Occipital lobe (tissue), 2 donors: Measurements from ENCODE around the gene RBM18. TPM values are rescaled to one million over a fixed set of nuclear protein-coding genes. Genes with fewer than 3 reads are reported as not detected.

Experiments used
- DNase-seq: peaks from one replicate; lab custom pipeline; 2025; lab: John Stamatoyannopoulos, UW
- total RNA-seq: library from RNA; depleted of rRNA; stranded (reverse); fragments of >200 nt; gene quantifications from one replicate; pipeline ENCODE4 v1.2.3, GENCODE V29; 2014

Gene RBM18
- total RNA-seq, 1 donor from 2014 or later, result 18.1 TPM

DNA sequence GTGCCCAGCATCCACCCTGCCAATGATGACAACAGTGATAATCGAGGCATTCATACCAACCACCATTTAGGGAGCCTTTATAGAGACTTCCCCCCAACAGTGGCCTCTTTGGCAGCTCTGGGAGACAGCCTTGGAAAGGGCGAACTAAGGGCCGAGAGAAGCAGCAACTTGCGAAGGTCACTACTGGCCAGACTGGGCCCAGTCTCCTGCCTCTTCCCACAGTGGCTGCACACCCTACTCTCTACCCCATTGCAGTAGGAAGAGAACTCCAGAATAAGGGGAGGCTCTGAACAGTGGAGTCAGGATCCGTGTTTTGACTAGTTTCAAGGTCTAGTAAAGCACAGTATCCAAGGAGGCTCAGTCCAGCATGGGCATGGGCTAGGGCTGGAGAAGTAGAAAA lies 41.2 kb downstream of the RBM18 start:
- no peak for DNase-seq

DNA sequence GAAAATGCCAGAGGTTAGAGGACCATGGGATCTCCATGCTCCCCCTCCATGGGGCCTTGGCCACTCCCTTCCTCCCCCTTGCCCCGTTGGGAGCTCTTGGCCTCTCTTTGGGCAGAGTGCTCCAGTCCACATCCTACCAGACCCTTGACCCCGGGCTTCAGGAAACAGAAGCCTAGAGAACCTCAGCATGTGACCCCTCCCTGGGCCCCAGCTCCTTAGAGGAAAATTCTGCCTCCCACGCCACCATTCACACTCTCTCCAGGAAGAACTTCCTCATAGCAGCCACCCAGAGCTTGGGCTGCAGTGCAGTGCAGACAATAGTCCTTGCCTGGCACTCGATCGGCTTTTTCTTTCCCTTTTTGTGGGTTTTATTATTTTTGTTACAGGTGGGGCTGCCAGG lies 41.8 kb downstream of the RBM18 start:
- no peak for DNase-seq

DNA sequence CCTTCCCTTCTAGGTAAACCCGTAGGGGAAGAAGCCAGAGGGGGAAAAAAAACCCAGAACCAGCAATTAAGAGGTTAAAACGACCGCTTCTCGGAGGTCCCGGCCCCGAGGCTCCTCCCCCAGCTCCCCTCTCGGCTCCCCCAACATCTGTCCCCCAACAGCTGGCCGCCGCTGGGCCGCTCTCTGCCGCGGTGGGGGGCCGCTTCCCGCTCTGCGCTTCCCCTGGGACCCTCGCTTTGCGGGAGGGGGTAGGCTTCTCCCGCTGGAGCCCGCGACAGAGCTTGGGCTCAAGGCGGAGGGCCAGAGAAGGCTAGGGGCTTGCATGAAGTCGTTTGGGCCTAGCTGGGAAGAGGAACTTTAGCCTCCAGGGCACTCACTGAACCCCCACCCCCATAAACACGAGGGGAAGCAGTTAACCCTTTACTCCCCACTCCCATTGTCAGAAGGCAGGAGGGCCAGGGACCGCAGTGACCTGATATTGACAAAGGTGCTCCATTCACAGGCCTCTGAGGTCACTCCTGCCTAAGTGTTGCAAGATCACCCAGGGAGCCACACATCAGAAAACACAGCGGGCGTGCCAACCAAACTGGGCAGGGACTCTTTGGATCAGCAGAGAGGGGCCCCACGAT lies 43.3 kb downstream of the RBM18 start:
- DNase-seq, result no peak

DNA sequence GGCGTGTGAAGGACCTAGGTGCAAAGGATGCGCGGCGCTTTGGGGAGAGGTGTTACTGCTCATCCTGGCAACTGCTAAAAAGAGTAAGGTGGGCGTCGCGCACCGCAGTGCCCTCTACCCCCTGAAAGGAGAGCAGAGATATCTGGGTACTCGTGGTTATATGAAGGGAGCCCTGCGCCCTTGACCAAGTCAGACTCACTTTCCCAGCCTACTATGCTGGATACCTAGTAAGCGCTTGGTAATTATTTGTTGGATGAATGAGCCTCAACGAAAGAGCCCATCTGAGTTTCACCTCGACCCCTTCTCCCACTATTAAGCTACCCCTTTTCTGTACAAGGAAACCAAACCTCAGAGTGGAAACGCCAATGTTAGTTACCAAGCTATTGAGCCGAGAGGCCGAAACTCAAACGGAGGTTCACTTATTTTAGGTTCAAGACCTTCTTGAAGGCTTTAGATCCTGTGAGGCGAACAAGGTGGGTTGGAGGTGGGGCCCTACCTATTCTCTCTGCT lies 43.9 kb downstream of the RBM18 start:
- DNase-seq, result no peak

DNA sequence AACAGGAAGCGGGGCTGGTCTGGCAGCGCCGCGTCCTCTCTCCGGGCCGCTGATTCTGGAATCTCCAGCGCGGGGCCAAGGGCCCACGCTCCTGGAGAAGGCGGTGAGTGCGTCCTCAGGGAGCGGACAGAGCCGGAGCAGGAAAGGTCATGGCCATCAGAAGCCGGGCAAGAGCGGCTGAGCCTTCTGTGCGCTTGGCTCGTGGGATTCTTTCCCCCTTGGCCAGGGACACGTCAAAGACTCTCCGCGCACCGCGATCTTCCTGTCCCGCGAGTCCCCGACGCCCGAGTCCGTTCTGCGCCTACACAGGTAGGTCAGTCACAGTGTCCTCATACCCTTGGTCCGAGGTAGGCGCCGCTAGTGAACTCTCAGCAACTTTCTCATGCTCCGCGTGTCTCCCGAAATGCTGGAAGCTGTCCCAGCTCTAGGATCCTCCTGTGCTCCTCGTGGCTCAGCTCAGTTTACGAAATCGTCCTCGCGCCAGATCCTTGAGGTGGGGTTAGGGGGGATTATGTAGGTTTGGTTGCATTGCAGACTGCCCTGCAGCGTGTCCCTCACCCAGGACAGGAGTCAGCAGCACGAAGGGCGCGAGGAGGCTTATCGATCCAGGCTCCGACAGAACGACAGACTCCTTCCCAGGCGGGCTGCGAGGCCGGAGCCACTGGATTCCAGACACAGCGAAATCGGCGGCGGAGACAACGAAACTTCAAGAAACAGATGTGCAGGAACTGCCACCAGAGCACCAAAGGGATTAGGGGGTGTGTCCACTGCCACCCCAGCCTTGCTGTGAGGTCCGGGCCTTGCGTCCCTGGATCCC lies 44.6 kb downstream of the RBM18 start:
- DNase-seq, result no peak

DNA sequence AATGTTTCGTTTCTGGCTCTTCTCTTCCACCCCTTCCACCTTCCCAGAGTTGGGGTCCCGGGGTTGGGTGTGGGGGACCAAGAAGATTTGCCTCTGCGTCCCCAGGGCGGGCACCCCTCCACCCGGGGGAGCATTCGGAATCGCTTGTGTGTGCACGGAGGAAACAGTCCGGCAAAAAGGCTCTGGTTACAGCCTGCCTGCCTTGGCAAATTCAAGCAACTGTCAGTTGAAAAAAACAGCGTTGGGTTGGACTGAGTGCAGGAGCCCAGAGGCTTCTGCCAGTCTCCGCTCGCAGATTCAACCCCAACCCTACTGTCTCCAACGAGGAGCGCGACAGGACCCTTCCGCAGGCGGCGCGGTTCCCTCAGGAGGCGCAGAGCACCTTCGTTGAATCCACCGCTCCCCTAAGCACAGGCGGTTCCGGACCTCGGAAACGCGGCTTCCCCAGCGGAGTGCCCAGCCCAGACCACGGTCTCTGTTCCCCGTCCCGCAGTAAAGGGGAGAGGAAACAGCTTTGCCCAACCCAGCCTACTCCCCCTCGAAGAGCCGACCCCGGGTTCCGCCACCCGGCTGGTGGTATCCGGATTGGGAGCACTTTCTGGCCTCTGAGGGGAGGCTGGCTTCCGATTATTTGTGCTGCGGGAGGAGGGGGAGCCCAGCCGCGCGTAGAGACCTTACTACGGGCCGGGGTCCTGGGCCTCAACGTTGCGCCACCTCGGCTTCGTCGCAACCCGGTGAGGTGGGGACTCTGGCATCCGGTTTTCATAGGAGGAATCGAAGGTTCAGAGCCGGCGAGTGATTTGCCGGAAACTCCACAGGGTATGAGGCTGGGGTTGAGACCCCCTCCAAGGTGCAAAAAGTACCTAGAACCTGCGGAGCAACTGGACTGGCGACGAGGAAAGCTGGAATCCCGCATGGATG lies 45.4 kb downstream of the RBM18 start:
- DNase-seq, result no peak

DNA sequence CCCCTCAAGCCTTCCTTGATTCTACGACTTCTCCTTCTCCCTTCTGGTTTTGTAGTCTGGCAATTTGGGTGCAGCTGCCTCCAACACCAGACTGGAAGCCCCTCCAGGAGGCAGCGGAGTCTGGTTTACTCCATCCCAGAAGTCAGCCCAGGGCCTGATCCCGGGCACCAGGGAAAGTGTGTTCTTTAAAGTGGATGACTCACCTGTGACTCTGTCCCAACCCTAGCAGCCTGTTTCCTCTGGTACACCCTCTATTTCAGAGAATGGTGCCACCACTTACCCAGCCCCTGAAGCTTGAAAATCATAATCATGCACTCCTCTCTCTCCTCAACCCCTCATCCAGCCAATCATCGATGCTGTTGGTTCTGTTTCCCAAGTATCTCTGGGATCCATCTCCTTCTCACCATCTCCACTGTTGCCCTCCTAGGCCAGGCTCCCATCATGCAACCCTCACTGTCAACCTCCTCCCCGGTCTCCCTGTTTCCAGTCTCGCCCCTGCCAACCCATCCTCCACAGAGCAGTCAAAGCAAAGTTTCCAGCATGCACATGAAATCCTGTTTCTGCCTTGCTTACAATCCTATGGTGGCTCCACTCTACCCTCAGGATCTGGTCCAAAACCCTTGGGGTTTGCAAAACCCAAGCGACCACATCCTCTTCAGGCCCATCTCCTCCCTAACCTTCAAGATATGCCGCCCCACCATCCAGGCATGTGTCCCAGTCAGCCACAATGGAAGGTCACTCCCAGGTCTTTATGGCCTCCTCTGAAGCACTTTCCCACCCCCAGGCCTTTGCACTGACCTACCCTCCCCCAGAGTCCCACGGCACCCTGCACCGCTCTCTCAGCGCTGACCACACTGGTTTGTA lies 46.3 kb downstream of the RBM18 start:
- no peak for DNase-seq

DNA sequence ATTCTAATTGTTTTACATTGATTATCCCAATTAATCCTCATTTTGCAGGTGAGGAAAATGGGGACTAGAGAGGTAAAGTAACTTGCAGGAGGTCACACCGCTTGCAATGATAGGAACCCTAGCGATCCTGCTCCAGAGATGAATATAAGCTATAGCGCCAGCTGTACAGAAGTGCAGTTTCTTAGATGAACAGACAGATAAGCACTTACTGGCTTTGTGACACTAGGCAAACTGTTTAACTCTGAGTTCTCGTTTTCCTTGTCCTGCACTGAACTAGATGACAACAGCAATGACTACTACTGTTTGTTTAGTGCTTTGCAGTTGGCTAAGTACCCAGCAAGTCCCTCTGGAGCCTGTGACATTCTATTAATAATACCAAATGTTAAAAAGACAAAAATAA lies 47.0 kb downstream of the RBM18 start:
- DNase-seq, result no peak

DNA sequence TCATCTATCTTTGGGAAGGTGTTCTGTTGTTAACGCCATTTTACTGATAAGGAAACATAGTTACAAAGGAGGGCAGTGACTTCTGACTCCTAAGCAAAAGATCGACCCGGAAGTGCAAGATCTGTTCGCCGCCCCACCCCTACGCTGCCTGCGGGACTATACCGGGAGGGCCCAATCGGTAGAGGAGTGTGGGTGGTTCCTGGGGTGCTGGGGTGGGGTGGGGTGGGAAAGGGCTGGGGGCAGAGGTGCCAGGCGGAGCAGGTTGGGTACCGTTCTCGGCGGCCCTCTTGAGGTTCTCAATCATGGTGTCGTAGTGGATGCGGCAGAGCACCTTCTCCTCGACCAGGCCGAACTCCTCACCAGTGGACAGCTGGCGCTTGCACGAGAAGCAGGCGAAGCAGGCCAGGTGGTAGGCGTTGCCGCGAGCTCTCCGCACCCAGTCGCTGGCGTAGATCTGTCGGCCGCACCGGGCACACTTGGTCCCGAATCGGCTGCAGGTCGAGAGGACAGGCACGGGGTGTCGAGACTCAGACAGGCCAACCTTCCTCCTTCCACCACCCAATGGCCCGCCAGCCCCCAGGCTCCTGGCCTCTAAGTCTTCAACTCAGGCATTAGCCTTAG lies 47.7 kb downstream of the RBM18 start:
- no peak for DNase-seq

DNA sequence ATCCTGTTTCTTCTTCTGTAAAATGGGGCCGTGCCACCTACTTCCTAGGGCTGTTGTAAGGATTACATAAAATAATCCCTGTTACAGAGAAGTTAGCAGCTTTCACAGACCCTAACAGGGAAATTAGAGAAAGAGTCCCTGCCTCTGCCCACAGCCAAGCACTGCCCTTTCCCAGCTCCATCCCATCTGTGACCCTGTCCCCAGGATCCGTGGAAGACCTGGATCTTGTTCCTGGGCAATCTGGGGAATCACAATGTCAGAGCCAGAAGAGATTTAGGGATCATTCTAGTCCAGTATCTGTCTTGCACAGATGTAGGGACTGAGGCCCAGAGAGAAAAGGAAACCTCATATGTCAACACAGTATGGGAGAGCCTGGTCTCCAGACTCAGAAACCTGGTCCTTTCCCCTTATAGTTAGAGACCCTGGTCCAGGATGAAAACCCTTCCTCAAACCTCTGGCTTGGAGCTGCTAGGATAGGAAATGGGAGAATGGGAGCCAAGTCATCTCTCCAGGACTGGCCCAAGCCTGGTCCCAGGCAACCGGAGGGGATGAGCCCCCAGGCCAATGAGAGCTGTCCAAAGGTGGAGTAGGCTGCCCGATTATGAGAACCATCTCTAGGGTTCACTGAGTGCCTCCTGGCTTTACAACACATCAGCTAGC lies 48.4 kb downstream of the RBM18 start:
- DNase-seq, result no peak

DNA sequence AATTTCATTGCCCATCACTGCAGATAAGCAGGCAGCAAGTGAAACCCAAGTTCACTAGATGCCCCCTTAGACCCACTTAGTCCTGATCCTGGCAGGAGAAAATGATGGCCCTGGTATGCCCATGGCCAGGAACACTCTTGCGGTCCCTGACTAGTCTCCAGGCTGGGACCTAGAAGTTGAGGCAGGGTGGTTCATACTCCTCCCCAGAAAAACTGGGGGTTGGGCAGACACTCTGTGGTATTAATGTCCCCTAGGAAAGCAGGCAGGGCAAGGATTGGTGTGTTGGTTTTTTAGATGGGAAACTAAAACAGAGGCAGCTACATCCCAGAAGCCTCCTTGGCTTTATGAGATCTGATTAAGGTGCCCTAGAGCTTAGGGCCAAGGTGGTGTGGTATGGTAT lies 49.0 kb downstream of the RBM18 start:
- no peak for DNase-seq

DNA sequence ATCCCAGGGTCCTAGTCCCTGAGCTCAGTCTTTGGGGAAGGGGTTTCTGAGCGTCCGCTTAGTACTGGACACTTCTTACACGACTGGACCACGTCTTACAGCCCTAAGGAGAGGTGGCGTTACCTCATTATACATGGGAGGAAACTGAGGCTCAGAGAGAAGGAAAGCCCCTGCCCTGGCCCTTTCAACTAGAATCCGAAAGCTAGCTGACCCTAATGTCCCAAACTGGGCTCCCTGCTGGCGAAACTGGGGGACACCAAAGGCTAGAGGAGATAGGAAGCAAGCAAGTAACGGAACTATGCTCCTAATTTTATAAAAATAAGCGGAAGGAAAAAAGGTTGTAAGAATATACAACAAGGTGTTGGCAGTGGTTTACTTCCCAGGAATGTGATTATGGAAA lies 50.1 kb downstream of the RBM18 start:
- DNase-seq, result no peak

DNA sequence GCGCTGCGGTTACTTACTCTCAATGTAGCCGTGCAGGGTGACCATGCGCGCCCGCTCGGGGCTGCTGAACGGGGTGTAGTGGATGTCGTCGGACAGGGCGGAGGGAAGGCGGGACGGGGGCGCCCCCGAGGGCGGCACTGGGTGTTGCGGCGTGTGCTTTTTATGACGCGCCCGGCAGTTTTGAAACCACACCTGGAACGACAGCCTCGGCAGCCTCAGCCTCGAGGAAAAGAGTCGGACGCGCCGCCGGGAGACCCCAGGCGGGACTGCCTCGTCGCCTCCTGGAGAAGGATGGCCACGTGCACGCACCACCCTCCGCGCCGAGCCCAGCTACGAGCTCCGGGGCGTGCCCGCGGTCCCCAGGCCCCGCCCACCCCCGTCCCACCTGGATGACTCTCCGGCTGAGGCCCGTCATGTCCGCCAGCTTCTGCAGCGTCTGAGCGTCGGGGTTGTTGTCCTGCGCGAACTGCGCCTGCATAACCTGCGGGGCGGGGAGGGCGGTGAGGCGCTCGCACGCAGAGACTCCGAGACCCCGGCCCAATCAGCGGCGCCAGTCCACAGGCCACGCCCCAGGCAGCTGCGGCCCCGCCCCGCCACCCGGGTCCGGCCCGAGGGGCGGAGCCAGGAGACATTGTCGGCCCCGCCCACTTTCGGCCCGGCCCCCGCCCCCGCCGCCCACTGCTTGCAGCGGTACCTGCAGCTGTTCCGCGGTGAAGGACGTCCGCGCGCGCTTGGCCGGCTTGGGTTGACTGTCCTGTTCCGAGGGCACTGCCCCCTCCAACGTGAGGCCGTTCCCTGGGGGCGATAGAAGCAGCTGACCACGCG lies 50.8 kb downstream of the RBM18 start:
- no peak for DNase-seq

DNA sequence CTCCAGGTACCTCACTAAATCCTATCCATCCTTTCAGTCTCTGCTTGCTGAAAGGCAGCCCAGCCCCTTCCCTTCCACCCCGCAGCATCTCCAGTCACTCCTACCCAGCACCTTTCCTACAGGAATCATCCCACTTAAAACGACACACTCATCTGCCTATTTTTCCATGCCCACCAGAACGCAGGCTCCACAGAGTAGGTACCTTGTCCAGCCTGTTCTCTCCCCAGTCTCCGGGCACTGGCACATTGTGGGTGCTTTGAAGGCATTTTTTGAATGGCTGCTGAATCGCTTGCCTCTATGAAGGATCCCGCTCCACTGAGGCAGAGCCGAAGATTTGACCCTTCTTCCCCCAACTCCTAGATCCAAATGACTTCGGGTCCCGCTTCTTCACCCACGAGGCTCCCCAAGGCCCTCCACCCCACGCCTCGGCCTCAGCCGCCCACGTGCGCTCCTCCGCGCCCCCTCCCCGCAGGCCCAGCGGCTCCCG lies 51.5 kb downstream of the RBM18 start:
- DNase-seq, result no peak

DNA sequence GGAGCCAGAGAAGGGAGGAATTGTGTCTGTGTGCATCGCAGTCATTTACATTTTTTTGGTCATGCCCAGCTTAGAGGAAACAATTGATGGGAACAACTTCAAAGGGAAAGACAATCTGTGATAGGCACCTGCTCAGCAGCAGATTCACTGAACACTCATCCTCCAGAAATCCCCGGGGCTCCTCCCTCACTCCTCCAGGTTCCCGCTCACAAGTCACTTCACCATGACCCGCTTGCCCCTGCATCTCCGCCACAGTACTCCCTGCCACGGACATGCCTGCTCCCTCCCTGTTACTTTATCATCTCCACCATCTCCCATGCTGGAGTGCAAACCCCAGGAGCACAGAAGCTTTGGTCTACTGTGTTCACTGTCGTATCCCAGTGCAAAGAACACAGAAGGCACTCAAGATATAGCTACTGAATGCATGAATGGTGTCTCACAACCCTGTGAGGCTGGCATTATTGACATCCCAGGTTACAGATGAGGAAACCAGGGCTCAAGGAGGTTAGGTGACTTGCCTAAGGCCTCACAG lies 52.1 kb downstream of the RBM18 start:
- DNase-seq, result no peak

DNA sequence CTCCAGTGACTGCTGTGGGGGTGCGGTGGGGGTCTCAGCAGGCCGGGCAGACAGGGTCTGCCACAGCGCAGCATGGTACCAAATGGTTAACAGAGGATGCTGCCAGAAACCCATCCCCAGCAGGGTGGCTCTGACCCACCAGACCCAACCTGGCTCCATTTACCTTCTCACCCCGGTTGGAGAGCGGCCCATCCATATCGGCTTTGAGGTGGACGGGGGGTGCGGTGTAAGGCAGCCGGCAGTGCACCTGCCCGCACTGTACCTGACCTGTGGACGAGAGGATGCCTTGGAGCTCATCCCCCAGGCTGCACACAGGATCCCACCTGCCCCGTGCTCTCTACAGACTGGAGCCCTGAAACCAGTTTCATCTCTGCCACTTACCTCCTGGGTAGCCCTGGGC lies 55.2 kb downstream of the RBM18 start:
- no peak for DNase-seq

DNA sequence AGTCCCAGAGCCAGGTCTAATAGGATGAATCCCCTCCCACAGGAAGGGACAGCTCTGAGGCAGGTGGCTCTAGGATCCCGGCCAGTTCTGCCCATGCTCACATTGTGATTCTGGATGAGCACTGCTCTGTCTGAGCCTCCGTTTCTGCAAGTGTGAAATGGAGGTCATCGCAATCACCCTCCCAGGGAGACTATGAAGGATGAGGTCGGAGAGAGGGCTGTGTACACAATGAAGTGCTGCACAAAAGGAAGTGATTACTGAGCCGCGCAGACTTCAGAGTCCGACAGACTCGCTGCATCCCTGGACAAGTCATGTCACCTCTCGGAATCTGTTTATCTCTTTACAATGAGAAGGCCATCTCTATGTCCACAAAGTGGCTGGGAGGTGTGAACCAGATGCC lies 57.5 kb downstream of the RBM18 start:
- DNase-seq, result no peak
